Neutrophil (primary cell): ENCODE data around the gene ATP2B3.

Experiments
- H3K27ac ChIP-seq: fragments of 200-600 bp; sonication (generic); 2 replicates; pipeline ENCODE4 v1.5.1; 2016; ENCODE audit warnings: mild to moderate bottlenecking, moderate library complexity
- H3K27me3 ChIP-seq: fragments of 200-600 bp; sonication (generic); 2 replicates; pipeline ENCODE4 v1.6.0; 2016; ENCODE audit warnings: mild to moderate bottlenecking
- H3K36me3 ChIP-seq: fragments of 200-600 bp; sonication (generic); 2 replicates; pipeline ENCODE4 v1.5.1; 2017
- H3K4me1 ChIP-seq, 2 experiments: fragments of 200-600 bp in 1 of 2; sonication (generic) in 1 of 2; 1 replicate in 1 of 2; 2 replicates in 1 of 2; pipeline versions ENCODE4 v1.5.1 to v1.6.1; 2013 to 2016; ENCODE audit warnings: low read depth in 1 of 2, low read length in 1 of 2, mild to moderate bottlenecking in 1 of 2, moderate library complexity in 1 of 2; ENCODE audit not compliant: control insufficient read depth in 1 of 2, insufficient read depth in 1 of 2
- H3K4me3 ChIP-seq, 2 experiments: fragments of 200-600 bp in 1 of 2; sonication (generic) in 1 of 2; 1 replicate in 1 of 2; 2 replicates in 1 of 2; pipeline ENCODE4 v1.5.1; 2013 to 2016; ENCODE audit warnings: low read depth in 1 of 2, low read length in 1 of 2, mild to moderate bottlenecking in 1 of 2, moderate library complexity in 1 of 2
- H3K9me3 ChIP-seq: fragments of 200-600 bp; sonication (generic); 2 replicates; pipeline ENCODE4 v1.5.1; 2016
- TF ChIP-seq, protein P1 (sequence below): fragments of 200-600 bp; sonication (generic); IDR thresholded peaks from 2 replicates; pipeline ENCODE4 v1.5.1; 2016; ENCODE audit warnings: antibody characterized with exemption

ATP2B3 gene

DNA sequence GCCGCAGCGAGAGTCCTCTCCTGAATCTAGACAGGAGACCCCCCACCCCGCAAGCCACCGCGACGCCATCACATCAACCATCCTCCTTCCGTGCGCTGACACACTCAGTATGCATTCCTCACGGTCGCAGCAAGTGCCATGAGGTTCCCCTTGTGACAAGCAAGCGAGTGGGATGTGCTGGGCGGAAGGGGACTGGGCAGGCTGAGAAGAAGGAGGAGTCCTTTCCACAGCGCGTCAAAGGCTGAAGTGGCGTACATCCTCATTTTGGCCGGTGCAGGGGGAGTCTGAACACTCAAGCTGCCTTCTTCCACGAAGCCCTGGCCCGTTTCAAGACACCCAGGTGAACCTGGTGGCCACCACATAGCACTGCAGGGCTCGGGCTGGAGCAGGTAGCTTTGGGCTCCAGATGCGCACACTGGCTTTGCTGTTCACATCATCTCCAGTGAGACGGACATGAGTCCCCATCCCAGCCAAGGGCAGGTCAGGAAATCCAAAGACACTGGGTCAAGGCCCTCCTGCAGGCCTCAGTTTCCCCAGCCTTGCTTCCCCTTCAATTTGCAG is 51.1 kb downstream of the ATP2B3 start:
- TF ChIP-seq, protein P1, sequence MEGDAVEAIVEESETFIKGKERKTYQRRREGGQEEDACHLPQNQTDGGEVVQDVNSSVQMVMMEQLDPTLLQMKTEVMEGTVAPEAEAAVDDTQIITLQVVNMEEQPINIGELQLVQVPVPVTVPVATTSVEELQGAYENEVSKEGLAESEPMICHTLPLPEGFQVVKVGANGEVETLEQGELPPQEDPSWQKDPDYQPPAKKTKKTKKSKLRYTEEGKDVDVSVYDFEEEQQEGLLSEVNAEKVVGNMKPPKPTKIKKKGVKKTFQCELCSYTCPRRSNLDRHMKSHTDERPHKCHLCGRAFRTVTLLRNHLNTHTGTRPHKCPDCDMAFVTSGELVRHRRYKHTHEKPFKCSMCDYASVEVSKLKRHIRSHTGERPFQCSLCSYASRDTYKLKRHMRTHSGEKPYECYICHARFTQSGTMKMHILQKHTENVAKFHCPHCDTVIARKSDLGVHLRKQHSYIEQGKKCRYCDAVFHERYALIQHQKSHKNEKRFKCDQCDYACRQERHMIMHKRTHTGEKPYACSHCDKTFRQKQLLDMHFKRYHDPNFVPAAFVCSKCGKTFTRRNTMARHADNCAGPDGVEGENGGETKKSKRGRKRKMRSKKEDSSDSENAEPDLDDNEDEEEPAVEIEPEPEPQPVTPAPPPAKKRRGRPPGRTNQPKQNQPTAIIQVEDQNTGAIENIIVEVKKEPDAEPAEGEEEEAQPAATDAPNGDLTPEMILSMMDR, result no peak
- no peaks in the 10 kb centered on the region for H3K27me3 ChIP-seq
- no peaks in the 10 kb centered on the region for H3K4me1 ChIP-seq
- H3K27ac ChIP-seq, result no peak overlapping the region
- H3K36me3 ChIP-seq, result no peaks in the 10 kb centered on the region
- no peaks in the 10 kb centered on the region for H3K9me3 ChIP-seq
- H3K4me3 ChIP-seq, result no peak overlapping the region

DNA sequence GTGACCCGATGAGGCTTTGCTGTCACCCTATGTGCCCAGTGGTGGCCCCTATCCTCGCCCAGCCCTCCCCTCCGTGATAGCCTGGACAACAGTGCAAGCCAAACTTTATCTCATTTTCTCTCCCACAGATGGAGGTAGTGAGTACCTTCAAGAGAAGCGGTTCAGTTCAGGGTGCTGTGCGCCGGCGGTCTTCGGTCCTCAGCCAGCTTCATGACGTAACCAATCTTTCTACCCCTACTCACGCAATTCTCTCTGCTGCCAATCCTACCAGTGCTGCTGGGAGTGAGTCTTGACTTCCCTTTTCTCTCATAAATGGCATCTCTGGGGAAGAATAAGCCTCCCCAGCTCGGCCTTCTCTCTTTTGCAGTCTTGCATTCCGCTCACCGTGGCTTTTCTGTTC is 52.0 kb downstream of the ATP2B3 start:
- TF ChIP-seq, protein P1, result no peak
- no peak overlapping the region for H3K27ac ChIP-seq
- H3K9me3 ChIP-seq, result no peaks in the 10 kb centered on the region
- H3K4me1 ChIP-seq, result no peaks in the 10 kb centered on the region
- no peaks in the 10 kb centered on the region for H3K27me3 ChIP-seq
- H3K4me3 ChIP-seq, result no peak overlapping the region
- H3K36me3 ChIP-seq, result no peaks in the 10 kb centered on the region

DNA sequence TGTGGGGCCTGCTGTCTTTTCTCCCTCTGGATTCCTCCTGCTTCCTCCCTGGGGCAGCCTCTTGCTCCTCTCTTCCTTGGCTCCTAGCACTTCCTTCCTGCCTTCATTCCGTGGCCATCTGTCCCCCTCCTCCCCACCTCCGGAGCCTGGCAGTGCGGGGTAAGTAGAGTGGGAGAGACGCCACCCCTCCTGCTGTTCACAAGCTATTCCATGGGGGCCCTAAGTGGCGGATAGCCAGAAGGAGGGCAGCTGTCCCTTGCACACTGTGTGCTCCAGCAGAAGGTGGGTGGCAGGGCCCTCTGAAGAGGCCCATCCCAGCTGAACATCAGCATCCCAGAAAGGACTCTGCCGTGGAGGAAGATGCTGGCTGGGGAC is 54.1 kb downstream of the ATP2B3 start:
- TF ChIP-seq, protein P1, result no peak
- Histone ChIP-seq H3K27me3 (no peaks in the 10 kb centered on the region), H3K4me1 (no peaks in the 10 kb centered on the region), H3K4me3 (no peak overlapping the region), H3K9me3 (no peaks in the 10 kb centered on the region), H3K27ac (no peak overlapping the region), H3K36me3 (no peaks in the 10 kb centered on the region)

DNA sequence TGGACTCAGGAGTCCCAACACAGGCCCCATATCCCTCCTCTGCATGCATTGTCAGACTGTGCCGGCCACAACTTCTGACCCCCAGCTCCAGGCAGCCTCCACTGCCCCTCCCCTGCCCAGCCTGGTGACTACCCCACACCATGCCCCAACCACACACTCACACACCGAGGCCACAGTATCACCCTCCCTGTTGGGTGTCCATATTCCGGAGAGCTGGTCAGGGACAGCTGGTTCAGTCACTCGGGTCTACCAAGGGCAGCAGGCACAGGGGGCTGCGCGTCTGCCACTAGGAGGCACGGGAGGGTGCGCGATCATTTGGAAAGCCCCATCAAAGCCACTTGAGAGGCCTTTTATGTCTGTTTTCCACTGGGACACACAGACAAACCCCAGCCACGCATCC is 55.2 kb downstream of the ATP2B3 start:
- TF ChIP-seq, protein P1, result no peak
- H3K4me1 ChIP-seq, result no peaks in the 10 kb centered on the region
- no peaks in the 10 kb centered on the region for H3K36me3 ChIP-seq
- no peaks in the 10 kb centered on the region for H3K27me3 ChIP-seq
- H3K27ac ChIP-seq, result no peak overlapping the region
- H3K4me3 ChIP-seq, result no peak overlapping the region
- H3K9me3 ChIP-seq, result no peaks in the 10 kb centered on the region

GRCh38 chrX:153573984-153574383 is 56.5 kb downstream of the ATP2B3 start:
- TF ChIP-seq, protein P1, result no peak
- Histone ChIP-seq H3K36me3 (no peaks in the 10 kb centered on the region), H3K9me3 (no peaks in the 10 kb centered on the region), H3K4me1 (no peaks in the 10 kb centered on the region), H3K27me3 (no peaks in the 10 kb centered on the region), H3K27ac (no peak overlapping the region), H3K4me3 (no peak overlapping the region)
